Erythroblast (primary cell): ENCODE measurements around the gene FANCD2.
A peak's percentile ranks its signal among the peaks of the same experiment; 100 is the strongest.

Experiments used
- DNase-seq, 2 experiments: peaks; one replicate each; lab custom pipeline; 2025; lab: John Stamatoyannopoulos, UW
- GATA1 ChIP-seq: IDR thresholded peaks from 2 replicates; pipeline ENCODE4 v1.6.1; 2011; ENCODE audit warnings: low read depth, mild to moderate bottlenecking, control low read depth, low read length, moderate library complexity
- POLR2A ChIP-seq: IDR thresholded peaks from 2 replicates; pipeline ENCODE4 v1.6.1; 2011; ENCODE audit warnings: mild to moderate bottlenecking, low read length

Gene FANCD2

GRCh38 chr3:10106919-10107318, 80.7 kb downstream of the FANCD2 start:
- TF ChIP-seq GATA1 (no peak), POLR2A (no peak)
- peak; percentile 71 to 85 for DNase-seq

- DNase-seq: no peak
- TF ChIP-seq GATA1 (no peak), POLR2A (no peak)
These were observed 81.9 kb downstream of the FANCD2 start, which contains the start of gene FANCD2OS for GRCh38 chr3:10108091-10108490. Gene FANCD2OS, minus strand, starts transcription at chr3:10108255. Its CDS starts 3,481 bp downstream, at chr3:10104774.

GRCh38 chr3:10115326-10116137, 89.3 kb downstream of the FANCD2 start, which contains the start of gene BRK1:
Gene BRK1, plus strand, starts transcription at chr3:10115675. Its CDS starts 27 bp downstream, at chr3:10115702.
- TF ChIP-seq POLR2A (peak; percentile 96), GATA1 (no peak)
- DNase-seq: peak; percentile 97

- peak in 1 of 2 experiments; percentile 71 for DNase-seq
These were observed 89.9 kb downstream of the FANCD2 start for GRCh38 chr3:10116138-10116460.

GRCh38 chr3:10116928-10117327, 90.7 kb downstream of the FANCD2 start:
- TF ChIP-seq POLR2A: no peak
- no peak for TF ChIP-seq GATA1
- DNase-seq: no peak

More at GRCh38 chr3:10116138-10116460, 89.9 kb downstream of the FANCD2 start:
- TF ChIP-seq POLR2A (no peak), GATA1 (no peak)

- no peak for DNase-seq
- TF ChIP-seq POLR2A: no peak
- TF ChIP-seq GATA1: no peak
These were observed 93.1 kb downstream of the FANCD2 start for GRCh38 chr3:10119376-10119775.

GRCh38 chr3:10121064-10121463, 94.8 kb downstream of the FANCD2 start:
- DNase-seq: no peak
- TF ChIP-seq GATA1: no peak
- TF ChIP-seq POLR2A: no peak

GRCh38 chr3:10122724-10123123, 96.5 kb downstream of the FANCD2 start:
- TF ChIP-seq GATA1: no peak
- no peak for TF ChIP-seq POLR2A
- DNase-seq: no peak

- peak in 1 of 2 experiments; percentile 10 for DNase-seq
These were observed 109.6 kb downstream of the FANCD2 start for GRCh38 chr3:10135872-10136271.

GRCh38 chr3:10136426-10137005, 110.3 kb downstream of the FANCD2 start:
- DNase-seq: no peak
- no peak for TF ChIP-seq GATA1
- no peak for TF ChIP-seq POLR2A

- DNase-seq: peak; percentile 14 to 39
- TF ChIP-seq GATA1 (no peak), POLR2A (no peak)
These were observed 110.9 kb downstream of the FANCD2 start for GRCh38 chr3:10137178-10137577.

GRCh38 chr3:10140996-10141546, 114.8 kb downstream of the FANCD2 start:
- TF ChIP-seq POLR2A (no peak), GATA1 (no peak)
- DNase-seq: peak in 1 of 2 experiments; percentile 59

GRCh38 chr3:10142707-10143560, 116.7 kb downstream of the FANCD2 start:
- TF ChIP-seq POLR2A (no peak), GATA1 (no peak)
- peak; percentile 14 to 56 for DNase-seq
